Pancreas (tissue), 10 donors: ENCODE measurements around the gene IFNL2. TPM values are rescaled to one million over a fixed set of nuclear protein-coding genes. Genes with fewer than 3 reads are reported as not detected.

Source experiments
- ATAC-seq, 4 donors: fragments of 200-7000 bp; cut with Tn5 transposase; one replicate each; pipeline versions ENCODE4 v1.8.0 to v1.9.1; 2020; ENCODE audit warnings: mild to moderate bottlenecking in 4 of 4, moderate library complexity in 4 of 4
- DNase-seq, 6 donors: peaks; one replicate each; pipeline ENCODE4 v3.0.0-alpha.2; 2020
- FAIRE-seq: peaks from 2 replicates; lab custom pipeline; 2012; peaks lifted over from hg19 to GRCh38; lab: Jason Lieb, UNC
- H3K27ac ChIP-seq, 4 donors: fragments of 200-600 bp; sonication (generic); 1 replicate in 3 of 4; 2 replicates in 1 of 4; pipeline versions ENCODE4 v1.5.0 to v1.8.0; 2020
- H3K27me3 ChIP-seq, 4 donors: fragments of 200-600 bp; one replicate each; pipeline ENCODE4 v1.8.0; 2021
- H3K36me3 ChIP-seq, 3 donors: fragments of 200-600 bp; sonication (generic) in 1 of 3; one replicate each; pipeline versions ENCODE4 v1.5.0 to v1.8.0; 2020 to 2021
- H3K4me1 ChIP-seq, 3 donors: fragments of 200-600 bp; one replicate each; pipeline ENCODE4 v1.8.0; 2021
- H3K4me3 ChIP-seq, 4 donors: fragments of 200-600 bp; sonication (generic) in 2 of 4; one replicate each; pipeline versions ENCODE4 v1.5.0 to v1.8.0; 2020 to 2021
- H3K9me3 ChIP-seq, 4 donors: fragments of 200-600 bp; one replicate each; pipeline ENCODE4 v1.8.0; 2021
- WGBS, 2 donors: extraction: QIAGEN DNeasy Blood & Tissue Kit; methylation state at CpG; one replicate each; pipeline ENCODE4 v1.1.7; 2013; 5-methylcytosine and 5-hydroxymethylcytosine counted together
- intact Hi-C, 3 donors: fragments of 100-400 bp; cut with DNase I; formaldehyde crosslinking; loops; one replicate each; pipeline versions ENCODE4 v1.11.1 to v1.14.2; 2022
- polyA plus RNA-seq, 2 donors: library from polyadenylated mRNA; stranded (reverse); fragments of 200-250 nt; gene quantifications; one replicate each; pipeline ENCODE4 v1.2.3, GENCODE V29; 2013
- total RNA-seq, 6 donors: library from RNA; stranded (reverse); fragmentation: NEBNext Ultra II Directional in 4 of 6; extraction: Animal tissue kit (Norgen Biotek cat#: 25700) in 4 of 6; gene quantifications; one replicate each; pipeline versions ENCODE4 v1.2.1 to v1.2.4, GENCODE V29; 2021 to 2023
- TF ChIP-seq, protein P1 (sequence below), 4 donors: fragments of 200-600 bp; sonication (generic) in 3 of 4; IDR thresholded peaks; one replicate each; pipeline versions ENCODE4 v1.5.0 to v1.8.0; 2021; ENCODE audit warnings: antibody characterized with exemption in 4 of 4
- donor health status: healthy with polysubstance abuse.
- donor health status: DM: no; HTN: no; CAD: no; lungs with moderate emphysema.
- donor health status: DM: no; HTN: no; CAD: no.
- donor health status: control.
- donor health status: control.
- donor health status: Bipolar disorder and iron deficiency.
- donor health status: DM: yes; HTN: yes; CAD: no.
- donor health status: DM: no; HTN: no; CAD: no.
- donor health status: DM: no; HTN: no; CAD: no.
- donor health status: DM: yes; HTN: yes; CAD: no.

Gene IFNL2
- total and polyA plus RNA-seq, 8 donors, result not detected

DNA sequence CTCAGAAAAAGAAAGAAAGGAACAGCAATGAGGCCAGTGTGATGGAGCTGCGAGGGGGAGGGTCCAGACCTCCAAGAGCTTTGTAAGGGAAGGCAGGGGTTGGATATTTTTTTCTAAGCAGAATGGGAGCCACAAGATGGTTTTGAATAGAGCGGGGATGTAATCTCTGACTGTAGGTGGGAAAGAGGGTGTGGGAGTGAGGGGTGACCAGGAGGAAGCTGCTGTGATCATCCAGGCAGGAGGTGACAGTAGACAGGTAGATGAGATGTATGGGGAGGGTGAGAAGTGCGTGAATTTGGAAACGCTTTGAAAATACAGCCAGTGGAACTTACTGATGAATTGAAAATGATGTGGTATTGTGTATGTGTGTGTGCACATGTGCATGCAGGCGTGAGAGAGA is 7.4 kb downstream of the IFNL2 start:
- no peaks in the 10 kb centered on the region for H3K27me3 ChIP-seq
- WGBS, 2 donors, result 83 to 87% methylated on average over 5 of the region's 5 CpGs
- no peaks in the 10 kb centered on the region for H3K36me3 ChIP-seq
- no peak for DNase-seq
- intact Hi-C loops, result no loop called here
- no peak for FAIRE-seq
- no peak overlapping the region for H3K27ac ChIP-seq
- TF ChIP-seq, protein P1, sequence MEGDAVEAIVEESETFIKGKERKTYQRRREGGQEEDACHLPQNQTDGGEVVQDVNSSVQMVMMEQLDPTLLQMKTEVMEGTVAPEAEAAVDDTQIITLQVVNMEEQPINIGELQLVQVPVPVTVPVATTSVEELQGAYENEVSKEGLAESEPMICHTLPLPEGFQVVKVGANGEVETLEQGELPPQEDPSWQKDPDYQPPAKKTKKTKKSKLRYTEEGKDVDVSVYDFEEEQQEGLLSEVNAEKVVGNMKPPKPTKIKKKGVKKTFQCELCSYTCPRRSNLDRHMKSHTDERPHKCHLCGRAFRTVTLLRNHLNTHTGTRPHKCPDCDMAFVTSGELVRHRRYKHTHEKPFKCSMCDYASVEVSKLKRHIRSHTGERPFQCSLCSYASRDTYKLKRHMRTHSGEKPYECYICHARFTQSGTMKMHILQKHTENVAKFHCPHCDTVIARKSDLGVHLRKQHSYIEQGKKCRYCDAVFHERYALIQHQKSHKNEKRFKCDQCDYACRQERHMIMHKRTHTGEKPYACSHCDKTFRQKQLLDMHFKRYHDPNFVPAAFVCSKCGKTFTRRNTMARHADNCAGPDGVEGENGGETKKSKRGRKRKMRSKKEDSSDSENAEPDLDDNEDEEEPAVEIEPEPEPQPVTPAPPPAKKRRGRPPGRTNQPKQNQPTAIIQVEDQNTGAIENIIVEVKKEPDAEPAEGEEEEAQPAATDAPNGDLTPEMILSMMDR (IDR thresholded peaks at IDR 0.05), result no peak
- no peaks in the 10 kb centered on the region for H3K4me1 ChIP-seq
- ATAC-seq, result no peak
- H3K9me3 ChIP-seq, result no peaks in the 10 kb centered on the region
- no peak overlapping the region for H3K4me3 ChIP-seq

DNA sequence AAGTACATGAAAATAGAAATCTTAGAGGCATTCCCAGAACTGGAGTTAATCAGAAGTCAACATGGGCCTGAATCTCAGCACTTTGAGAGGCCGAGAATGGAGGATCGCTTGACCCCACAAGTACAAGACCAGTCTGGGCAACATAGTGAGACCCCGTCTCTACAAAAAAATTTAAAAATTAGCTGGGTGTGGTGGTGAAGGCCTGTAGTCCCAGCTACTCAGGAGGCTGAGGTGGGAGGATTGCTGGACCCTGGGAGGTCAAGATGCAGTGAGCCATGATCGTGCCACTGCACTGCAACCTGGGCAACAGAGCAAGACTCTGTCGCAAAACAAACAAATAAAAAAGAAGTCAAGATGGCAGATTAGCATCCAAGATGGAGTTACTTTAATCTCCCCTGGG is 8.5 kb downstream of the IFNL2 start:
- H3K27ac ChIP-seq, result no peak overlapping the region
- no peaks in the 10 kb centered on the region for H3K9me3 ChIP-seq
- TF ChIP-seq, protein P1 (IDR thresholded peaks at IDR 0.05), result no peak
- no peak overlapping the region for H3K4me3 ChIP-seq
- H3K27me3 ChIP-seq, result no peaks in the 10 kb centered on the region
- DNase-seq (peak in 1 of 6 donors; percentile 6), ATAC-seq (no peak), FAIRE-seq (no peak)
- intact Hi-C loops, result no loop called here
- 90 to 91% methylated on average over 5 of the region's 5 CpGs for WGBS, 2 donors
- no peaks in the 10 kb centered on the region for H3K4me1 ChIP-seq
- H3K36me3 ChIP-seq, result no peaks in the 10 kb centered on the region

DNA sequence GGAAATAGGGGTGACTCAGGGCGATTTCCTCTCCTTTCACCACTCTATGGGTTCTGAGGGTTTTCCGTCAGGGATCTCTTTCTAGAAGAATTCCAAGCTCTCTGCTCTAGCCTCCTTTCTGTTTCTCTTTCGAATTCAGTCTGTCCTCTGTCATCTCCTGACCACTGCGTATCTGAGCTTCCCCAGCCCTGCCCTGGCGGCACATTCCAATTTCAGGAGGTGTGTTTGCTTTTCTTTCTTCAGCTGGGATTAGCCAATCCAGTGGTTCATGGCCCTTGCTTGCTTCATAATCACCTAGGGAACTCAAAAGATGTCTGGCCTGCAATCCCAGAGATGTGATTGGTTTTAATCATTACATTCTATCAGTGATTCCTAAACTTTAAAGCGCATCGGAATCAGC is 9.4 kb downstream of the IFNL2 start:
- Histone ChIP-seq H3K27me3 (no peaks in the 10 kb centered on the region), H3K9me3 (no peaks in the 10 kb centered on the region), H3K4me3 (no peak overlapping the region), H3K4me1 (no peaks in the 10 kb centered on the region), H3K36me3 (no peaks in the 10 kb centered on the region), H3K27ac (no peak overlapping the region)
- TF ChIP-seq, protein P1 (IDR thresholded peaks at IDR 0.05), result no peak
- FAIRE-seq (no peak), DNase-seq (no peak), ATAC-seq (no peak)
- 81 to 84% methylated on average over 7 of the region's 7 CpGs for WGBS, 2 donors
- intact Hi-C loops, result no loop called here

DNA sequence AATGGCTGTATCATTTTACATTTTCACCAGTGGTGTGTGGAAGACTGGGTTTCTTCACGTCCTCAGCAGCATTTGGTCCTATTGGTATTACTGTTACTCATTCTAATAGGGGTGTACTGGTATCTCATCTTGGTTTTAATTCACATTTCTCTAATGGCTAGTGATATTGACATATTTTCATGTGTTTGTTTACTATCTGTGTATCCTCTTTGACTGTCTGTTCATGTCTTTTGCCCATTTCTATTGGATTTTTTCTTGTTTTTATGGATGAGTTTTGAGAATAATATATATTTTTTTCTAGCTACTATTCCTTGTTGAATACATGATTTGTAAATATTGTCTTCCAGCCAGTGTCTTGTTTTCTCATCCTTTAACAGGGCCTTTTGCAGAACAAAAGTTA is 13.8 kb downstream of the IFNL2 start:
- no peak overlapping the region for H3K27ac ChIP-seq
- no peak for DNase-seq
- H3K9me3 ChIP-seq, result no peaks in the 10 kb centered on the region
- TF ChIP-seq, protein P1 (IDR thresholded peaks at IDR 0.05), result no peak
- intact Hi-C loops, result no loop called here
- 60 to 63% methylated on average over 1 of the region's 1 CpG for WGBS, 2 donors
- ATAC-seq, result no peak
- H3K4me1 ChIP-seq, result no peaks in the 10 kb centered on the region
- H3K36me3 ChIP-seq, result no peaks in the 10 kb centered on the region
- FAIRE-seq, result no peak
- no peaks in the 10 kb centered on the region for H3K27me3 ChIP-seq
- H3K4me3 ChIP-seq, result no peak overlapping the region

DNA sequence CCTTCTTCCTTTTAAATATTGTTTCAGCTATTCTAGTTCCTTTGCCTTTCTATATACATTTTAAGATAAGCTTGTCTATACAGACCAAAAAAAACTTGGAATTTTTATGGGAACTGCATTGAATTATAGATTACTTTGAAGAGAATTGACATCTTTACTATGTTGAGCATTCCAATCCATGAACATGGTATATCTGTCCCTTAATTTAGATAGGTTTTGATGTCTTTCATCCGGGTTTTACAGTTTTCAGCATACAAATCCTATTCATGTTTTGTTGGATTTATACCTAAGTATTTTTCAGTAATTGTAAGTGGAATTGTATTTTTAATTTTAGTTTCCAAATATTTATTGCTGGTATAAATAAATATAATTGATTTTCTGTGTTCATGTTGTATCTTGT is 15.8 kb downstream of the IFNL2 start:
- no peaks in the 10 kb centered on the region for H3K9me3 ChIP-seq
- no peak for DNase-seq
- no peaks in the 10 kb centered on the region for H3K4me1 ChIP-seq
- no peaks in the 10 kb centered on the region for H3K27me3 ChIP-seq
- FAIRE-seq, result no peak
- H3K36me3 ChIP-seq, result no peaks in the 10 kb centered on the region
- intact Hi-C loops, result no loop called here
- no peak for ATAC-seq
- no peak overlapping the region for H3K4me3 ChIP-seq
- H3K27ac ChIP-seq, result no peak overlapping the region
- 79 to 94% methylated on average over 1 of the region's 1 CpG for WGBS, 2 donors
- TF ChIP-seq, protein P1 (IDR thresholded peaks at IDR 0.05), result no peak
